MM.1S (cell line): ENCODE data around the gene BCR.

Experiments used
- DNase-seq: peaks from one replicate; pipeline ENCODE4 v3.0.0-alpha.2; 2015
- H2AFZ ChIP-seq: fragments of 300-600 bp; sonication (generic); 2 replicates; pipeline ENCODE4 v1.6.0; 2016; ENCODE audit warnings: antibody characterized with exemption, low read length
- H3F3A ChIP-seq: fragments of 300-600 bp; sonication (generic); 2 replicates; pipeline ENCODE4 v1.6.1; 2016; ENCODE audit warnings: mild to moderate bottlenecking, antibody characterized with exemption, low read length, moderate library complexity, mixed read lengths; ENCODE audit not compliant: insufficient read depth
- H3K27ac ChIP-seq: fragments of 300-600 bp; sonication (generic); 2 replicates; pipeline ENCODE4 v1.5.1; 2016; ENCODE audit warnings: mild to moderate bottlenecking, low read length
- H3K27me3 ChIP-seq: fragments of 300-600 bp; sonication (generic); replicated peaks from 2 replicates; pipeline ENCODE4 v1.6.0; 2016; ENCODE audit warnings: low read length; ENCODE audit not compliant: insufficient read depth
- H3K36me3 ChIP-seq: fragments of 300-600 bp; sonication (generic); replicated peaks from 2 replicates; pipeline ENCODE4 v1.6.1; 2016; ENCODE audit warnings: mild to moderate bottlenecking, low read length, mixed read lengths; ENCODE audit not compliant: insufficient read depth
- H3K4me1 ChIP-seq: fragments of 300-600 bp; sonication (generic); 2 replicates; pipeline ENCODE4 v1.6.1; 2016; ENCODE audit warnings: low read length, mixed read lengths
- H3K4me2 ChIP-seq: fragments of 300-600 bp; sonication (generic); 2 replicates; pipeline ENCODE4 v1.6.0; 2016; ENCODE audit warnings: low read depth, low read length
- H3K4me3 ChIP-seq: fragments of 300-600 bp; sonication (generic); 2 replicates; pipeline ENCODE4 v1.5.1; 2016; ENCODE audit warnings: low read length, mixed read lengths
- H3K79me2 ChIP-seq: fragments of 300-600 bp; sonication (generic); 2 replicates; pipeline ENCODE4 v1.6.1; 2016; ENCODE audit warnings: mixed run types, low read length, mixed read lengths
- H3K9ac ChIP-seq: fragments of 300-600 bp; sonication (generic); 2 replicates; pipeline ENCODE4 v1.6.1; 2016; ENCODE audit warnings: low read length, mixed read lengths
- H3K9me2 ChIP-seq: fragments of 300-600 bp; sonication (generic); replicated peaks from 2 replicates; pipeline ENCODE4 v1.6.1; 2016; ENCODE audit warnings: mild to moderate bottlenecking, low read length, mixed read lengths; ENCODE audit not compliant: insufficient read depth
- H3K9me3 ChIP-seq: fragments of 300-600 bp; sonication (generic); replicated peaks from 2 replicates; pipeline ENCODE4 v1.6.1; 2016; ENCODE audit warnings: mild to moderate bottlenecking, low read length, mixed read lengths; ENCODE audit not compliant: insufficient read depth
- H4K20me1 ChIP-seq: fragments of 300-600 bp; sonication (generic); 2 replicates; pipeline ENCODE4 v1.6.1; 2016; ENCODE audit warnings: mild to moderate bottlenecking, low read length, moderate library complexity, mixed read lengths; ENCODE audit not compliant: insufficient read depth
- EZH2 ChIP-seq: fragments of 300-600 bp; sonication (generic); optimal IDR thresholded peaks from 2 replicates; pipeline ENCODE3; 2017; ENCODE audit warnings: low read depth, mild to moderate bottlenecking, antibody characterized with exemption, low read length, mixed read lengths
- EZH2phosphoT487 ChIP-seq: fragments of 300-600 bp; sonication (generic); IDR thresholded peaks from 2 replicates; pipeline ENCODE4 v1.6.1; 2018; ENCODE audit warnings: antibody characterized with exemption, low read length
- TF ChIP-seq, protein P1 (sequence below): fragments of 300-600 bp; sonication (generic); IDR thresholded peaks from 2 replicates; pipeline ENCODE4 v1.5.1; 2016; ENCODE audit warnings: antibody characterized with exemption, low read length, mixed read lengths

Gene BCR

DNA sequence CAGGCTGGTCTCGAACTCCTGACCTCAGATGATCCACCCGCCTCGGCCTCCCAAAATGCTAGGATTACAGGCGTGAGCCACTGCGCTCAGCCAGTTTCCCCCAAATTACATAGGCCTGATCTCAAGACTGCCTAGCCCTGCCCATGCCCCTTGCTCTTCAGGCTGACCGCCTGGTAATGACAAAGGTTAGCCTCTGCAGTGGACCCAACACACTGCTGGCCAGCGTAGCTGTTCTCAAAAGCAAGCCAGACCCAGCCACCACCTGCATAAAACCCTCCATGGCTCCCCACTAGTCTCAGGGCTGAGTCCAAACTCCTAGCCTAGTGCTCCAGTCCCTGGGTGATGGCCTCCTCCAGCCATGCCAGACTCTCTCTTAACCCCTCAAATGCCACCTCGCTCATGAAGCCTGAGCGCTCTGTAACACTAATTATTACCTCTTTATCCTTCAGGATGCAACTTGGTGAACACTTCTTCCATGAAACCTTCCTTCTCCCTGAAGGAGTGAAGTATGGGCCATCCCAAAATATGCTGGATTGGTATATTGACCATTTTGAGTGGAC, 37.7 kb upstream of the BCR start:
- peaks cover 65% of the 10 kb centered on the region for H3K4me1 ChIP-seq
- no peak overlapping the region for H2AFZ ChIP-seq
- H3K4me3 ChIP-seq, result no peak overlapping the region

DNA sequence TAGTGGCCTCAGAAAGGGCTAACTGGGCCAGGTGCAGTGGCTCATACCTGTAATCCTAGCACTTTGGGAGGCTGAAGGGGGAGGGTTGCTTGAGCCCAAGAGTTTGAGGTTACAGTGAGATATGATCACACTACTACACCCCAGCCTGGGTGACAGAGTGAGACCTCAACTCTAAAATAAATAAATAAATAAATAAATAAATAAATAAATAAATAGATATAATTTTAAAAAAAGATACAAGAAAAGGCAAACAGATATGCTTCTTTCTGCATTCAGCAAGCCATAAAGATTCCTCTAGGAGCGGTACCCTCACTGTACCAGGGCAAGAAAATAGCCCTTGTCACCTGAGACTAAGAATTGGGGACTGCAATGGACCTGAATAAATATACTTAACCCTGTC, 37.2 kb upstream of the BCR start:
- Histone ChIP-seq H3K27ac (peak overlapping the region; percentile 99; the same call in 1 of the 2 replicates), H2AFZ (no peak overlapping the region), H3K27me3 (no peaks in the 10 kb centered on the region), H3K79me2 (peaks cover 24% of the 10 kb centered on the region), H3F3A (peaks cover 34% of the 10 kb centered on the region), H3K9ac (no peak overlapping the region), H3K36me3 (no peaks in the 10 kb centered on the region), H3K4me1 (peaks cover 61% of the 10 kb centered on the region), H3K4me2 (no peak overlapping the region), H3K9me3 (no peaks in the 10 kb centered on the region), H3K9me2 (no peaks in the 10 kb centered on the region), H3K4me3 (no peak overlapping the region), H4K20me1 (no peaks in the 10 kb centered on the region)
- no peak for DNase-seq
- TF ChIP-seq, protein P1, sequence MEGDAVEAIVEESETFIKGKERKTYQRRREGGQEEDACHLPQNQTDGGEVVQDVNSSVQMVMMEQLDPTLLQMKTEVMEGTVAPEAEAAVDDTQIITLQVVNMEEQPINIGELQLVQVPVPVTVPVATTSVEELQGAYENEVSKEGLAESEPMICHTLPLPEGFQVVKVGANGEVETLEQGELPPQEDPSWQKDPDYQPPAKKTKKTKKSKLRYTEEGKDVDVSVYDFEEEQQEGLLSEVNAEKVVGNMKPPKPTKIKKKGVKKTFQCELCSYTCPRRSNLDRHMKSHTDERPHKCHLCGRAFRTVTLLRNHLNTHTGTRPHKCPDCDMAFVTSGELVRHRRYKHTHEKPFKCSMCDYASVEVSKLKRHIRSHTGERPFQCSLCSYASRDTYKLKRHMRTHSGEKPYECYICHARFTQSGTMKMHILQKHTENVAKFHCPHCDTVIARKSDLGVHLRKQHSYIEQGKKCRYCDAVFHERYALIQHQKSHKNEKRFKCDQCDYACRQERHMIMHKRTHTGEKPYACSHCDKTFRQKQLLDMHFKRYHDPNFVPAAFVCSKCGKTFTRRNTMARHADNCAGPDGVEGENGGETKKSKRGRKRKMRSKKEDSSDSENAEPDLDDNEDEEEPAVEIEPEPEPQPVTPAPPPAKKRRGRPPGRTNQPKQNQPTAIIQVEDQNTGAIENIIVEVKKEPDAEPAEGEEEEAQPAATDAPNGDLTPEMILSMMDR, result no peak
- TF ChIP-seq EZH2phosphoT487 (no peak), EZH2 (no peak)

More for the DNA sequence above, 37.7 kb upstream of the BCR start:
- Histone ChIP-seq H3K4me2 (peak overlapping the region; percentile 46; the same call in 1 of the 2 replicates), H3F3A (peaks cover 39% of the 10 kb centered on the region), H3K36me3 (no peaks in the 10 kb centered on the region), H4K20me1 (no peaks in the 10 kb centered on the region), H3K27me3 (no peaks in the 10 kb centered on the region), H3K79me2 (peaks cover 24% of the 10 kb centered on the region), H3K27ac (peak overlapping the region; percentile 99), H3K9me2 (no peaks in the 10 kb centered on the region), H3K9ac (peak overlapping the region; percentile 70), H3K9me3 (no peaks in the 10 kb centered on the region)
- DNase-seq, result no peak
- TF ChIP-seq EZH2phosphoT487 (no peak), EZH2 (no peak)
- TF ChIP-seq, protein P1, result no peak

DNA sequence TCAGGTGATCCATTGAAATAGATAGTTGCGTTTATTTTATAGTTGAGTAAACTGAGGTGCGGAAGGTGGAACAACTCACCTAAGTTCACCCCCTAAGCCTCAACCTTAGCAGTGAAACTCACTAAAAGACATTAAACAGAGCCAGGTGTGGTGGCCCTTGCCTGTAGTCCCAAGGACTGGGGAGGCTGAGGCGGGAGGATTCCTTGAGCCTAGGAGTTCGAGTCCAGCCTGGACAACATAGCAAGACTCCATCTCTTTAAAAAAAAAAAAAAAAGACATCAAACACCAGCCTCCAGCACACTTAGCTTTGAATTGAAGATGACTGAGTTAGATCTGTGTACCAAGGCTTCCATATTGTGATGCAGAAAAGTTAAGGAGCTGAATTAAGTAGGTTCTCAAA, 35.9 kb upstream of the BCR start:
- H3K27ac ChIP-seq, result peak overlapping the region; percentile 71; the same call in 1 of the 2 replicates
- H3F3A ChIP-seq, result peaks cover 21% of the 10 kb centered on the region
- H3K4me1 ChIP-seq, result peaks cover 48% of the 10 kb centered on the region
- no peaks in the 10 kb centered on the region for H3K9me3 ChIP-seq
- DNase-seq, result no peak
- H2AFZ ChIP-seq, result no peak overlapping the region
- TF ChIP-seq, protein P1, result no peak
- TF ChIP-seq EZH2phosphoT487 (no peak), EZH2 (no peak)
- H3K27me3 ChIP-seq, result no peaks in the 10 kb centered on the region
- no peaks in the 10 kb centered on the region for H3K36me3 ChIP-seq
- peak overlapping the region; percentile 65; the same call in 1 of the 2 replicates for H3K9ac ChIP-seq
- H3K79me2 ChIP-seq, result peaks cover 24% of the 10 kb centered on the region
- no peaks in the 10 kb centered on the region for H3K9me2 ChIP-seq
- peak overlapping the region; percentile 86 for H3K4me2 ChIP-seq
- H3K4me3 ChIP-seq, result peak overlapping the region; percentile 59
- no peaks in the 10 kb centered on the region for H4K20me1 ChIP-seq
